Endothelial cell of umbilical vein (primary cell): ENCODE measurements around the gene CENPS. TPM values are rescaled to one million over a fixed set of nuclear protein-coding genes. Genes with fewer than 3 reads are reported as not detected.
A peak's percentile ranks its signal among the peaks of the same experiment; 100 is the strongest.

Experiments
- BruUV-seq: library from RNA; stranded (reverse); fragments of 400-500 nt; replicated peaks from 2 replicates; lab custom pipeline; 2021; lab: Mats Ljungman, UMichigan
- CTCF ChIA-PET: fragments of 300-600, 350-600 bp; sonication (Branson Sonifier 250); formaldehyde crosslinking; loops from one replicate; lab custom pipeline; 2021; ENCODE audit warnings: antibody characterized with exemption, inconsistent platforms; lab: Charles Lee
- POLR2A ChIA-PET: fragments of 300-600, 350-600 bp; sonication (Branson Sonifier 250); formaldehyde crosslinking; loops from one replicate; lab custom pipeline; 2021; ENCODE audit warnings: antibody characterized with exemption, inconsistent platforms; lab: Charles Lee
- DNase-seq: peaks from one replicate; pipeline ENCODE4 v3.0.0-alpha.2; 2011; ENCODE audit warnings: low read depth, low spot score
- FAIRE-seq: peaks from 2 replicates; lab custom pipeline; 2011; peaks lifted over from hg19 to GRCh38; lab: Jason Lieb, UNC
- H2AFZ ChIP-seq: 2 replicates; pipeline ENCODE4 v1.6.0; 2012; ENCODE audit warnings: low read depth, low read length, control low read depth, inconsistent platforms
- H3K27ac ChIP-seq: 2 replicates; pipeline ENCODE4 v1.5.1; 2011; ENCODE audit warnings: low read depth, mild to moderate bottlenecking, control low read depth, low read length, moderate library complexity; ENCODE audit not compliant: insufficient read depth
- H3K27me3 ChIP-seq, 2 experiments: 2 replicates each; pipeline versions ENCODE4 v1.6.0 to v1.6.1; 2011; ENCODE audit warnings: low read length in 2 of 2, mixed read lengths in 1 of 2; ENCODE audit not compliant: control insufficient read depth in 2 of 2, insufficient read depth in 2 of 2
- H3K36me3 ChIP-seq, 2 experiments: 2 replicates in 1 of 2; 3 replicates in 1 of 2; pipeline ENCODE4 v1.5.1; 2011; ENCODE audit warnings: low read length in 2 of 2, mild to moderate bottlenecking in 1 of 2, moderate library complexity in 1 of 2; ENCODE audit not compliant: control insufficient read depth in 2 of 2, insufficient read depth in 2 of 2; ENCODE audit errors: extremely low read depth in 1 of 2
- H3K4me1 ChIP-seq: 3 replicates; pipeline ENCODE4 v1.5.1; 2011; ENCODE audit warnings: mild to moderate bottlenecking, low read length; ENCODE audit not compliant: control insufficient read depth, insufficient read depth; ENCODE audit errors: extremely low read depth
- H3K4me2 ChIP-seq: 2 replicates; pipeline ENCODE4 v1.6.1; 2011; ENCODE audit warnings: low read length, control low read depth, mixed read lengths; ENCODE audit not compliant: insufficient read depth
- H3K4me3 ChIP-seq, 3 experiments: fragments of 200-600 bp in 1 of 3; sonication (generic), shearing (Covaris generic) in 1 of 3; replicated peaks in 1 of 3; 2 replicates each; pipeline ENCODE4 v1.5.1; 2011 to 2016; ENCODE audit warnings: control low read depth in 3 of 3, low read length in 3 of 3, mild to moderate bottlenecking in 2 of 3, inconsistent platforms in 1 of 3, low read depth in 1 of 3, moderate library complexity in 1 of 3; ENCODE audit not compliant: insufficient read depth in 1 of 3
- H3K79me2 ChIP-seq: 2 replicates; pipeline ENCODE4 v1.6.0; 2012; ENCODE audit warnings: low read length, inconsistent platforms; ENCODE audit not compliant: control insufficient read depth, insufficient read depth
- H3K9ac ChIP-seq: replicated peaks from 2 replicates; pipeline ENCODE3; 2011; ENCODE audit warnings: low read length, control low read depth; ENCODE audit not compliant: insufficient read depth; ENCODE audit errors: extremely low read depth
- H3K9me1 ChIP-seq: replicated peaks from 3 replicates; pipeline ENCODE4 v1.6.0; 2011; ENCODE audit warnings: mild to moderate bottlenecking, low read length; ENCODE audit not compliant: control insufficient read depth, insufficient read depth; ENCODE audit errors: extremely low read depth
- H3K9me3 ChIP-seq: replicated peaks from 2 replicates; pipeline ENCODE4 v1.5.1; 2012; ENCODE audit warnings: low read length, inconsistent platforms; ENCODE audit not compliant: control insufficient read depth, insufficient read depth
- H4K20me1 ChIP-seq: replicated peaks from 2 replicates; pipeline ENCODE3; 2011; ENCODE audit warnings: mild to moderate bottlenecking, low read length; ENCODE audit not compliant: control insufficient read depth, insufficient read depth; ENCODE audit errors: extremely low read depth
- CTCF ChIP-seq, 2 donors: IDR thresholded peaks; 1 replicate in 1 of 2; 2 replicates in 1 of 2; pipeline ENCODE4 v1.5.1; 2011; ENCODE audit warnings: low read length in 2 of 2, mild to moderate bottlenecking in 2 of 2, moderate library complexity in 2 of 2, control low read depth in 1 of 2, inconsistent platforms in 1 of 2, low read depth in 1 of 2; ENCODE audit not compliant: insufficient read depth in 1 of 2; ENCODE audit errors: extremely low read depth in 1 of 2
- EZH2 ChIP-seq: IDR thresholded peaks from 2 replicates; pipeline ENCODE4 v1.6.1; 2012; ENCODE audit warnings: borderline replicate concordance, low read depth, mild to moderate bottlenecking, moderate library complexity, low read length, inconsistent platforms; ENCODE audit not compliant: severe bottlenecking
- FOS ChIP-seq: IDR thresholded peaks from 2 replicates; pipeline ENCODE4 v1.6.1; 2011; ENCODE audit warnings: mild to moderate bottlenecking, low read length, moderate library complexity, borderline replicate concordance; ENCODE audit not compliant: insufficient read depth
- GATA2 ChIP-seq: IDR thresholded peaks from 2 replicates; pipeline ENCODE4 v1.7.0; 2011; ENCODE audit warnings: low read depth, mild to moderate bottlenecking, moderate library complexity, mixed read lengths, low read length; ENCODE audit not compliant: insufficient read length, insufficient read depth
- JUN ChIP-seq: IDR thresholded peaks from 2 replicates; pipeline ENCODE4 v1.6.1; 2011; ENCODE audit warnings: borderline replicate concordance, low read depth; ENCODE audit not compliant: insufficient read length, insufficient read depth
- MAX ChIP-seq: IDR thresholded peaks from 2 replicates; pipeline ENCODE4 v1.6.1; 2011; ENCODE audit not compliant: insufficient read depth, insufficient read length
- MYC ChIP-seq: IDR thresholded peaks from one replicate; pipeline ENCODE4 v1.6.1; 2011; ENCODE audit warnings: mild to moderate bottlenecking, low read depth, low read length
- POLR2A ChIP-seq: IDR thresholded peaks from 2 replicates; pipeline ENCODE4 v1.6.1; 2012; ENCODE audit warnings: low read depth, mild to moderate bottlenecking, control low read depth, low read length
- POLR2AphosphoS5 ChIP-seq: IDR thresholded peaks from 2 replicates; pipeline ENCODE4 v1.6.1; 2012; ENCODE audit warnings: low read depth, mild to moderate bottlenecking, control low read depth, low read length, moderate library complexity; ENCODE audit not compliant: insufficient read depth
- dilution Hi-C: fragments of 300-500 bp; cut with MboI; formaldehyde crosslinking; loops from one replicate; pipeline ENCODE4 v1.15.0; 2019; ENCODE audit warnings: low sequenced_read_pairs; ENCODE audit not compliant: extremely low pct_ligation_motif_present
- intact Hi-C: fragments of 100-400 bp; cut with micrococcal nuclease; formaldehyde crosslinking; loops from one replicate; pipeline ENCODE4 v1.10.0; 2022
- polyA plus RNA-seq, 4 experiments: library from polyadenylated mRNA; depleted of rRNA in 3 of 4; stranded (reverse) in 3 of 4; unstranded in 1 of 4; fragments of >200 nt; gene quantifications; 2 replicates each; pipeline versions ENCODE4 v1.2.1 to v1.2.3, GENCODE V29; 2011 to 2012; ENCODE audit warnings: missing spikeins in 1 of 4
- total RNA-seq: library from RNA; stranded (reverse); gene quantifications from 2 replicates; pipeline ENCODE4 v1.2.3, GENCODE V29; 2021

Gene CENPS
- total and polyA plus RNA-seq, 2 donors (not counting 3 experiments of a cell fraction or from before 2014, with no cell fraction given) = 10.2 to 16.2 TPM

- Histone ChIP-seq H3K27me3 (no peaks in the 10 kb centered on the region), H3K9me3 (no peaks in the 10 kb centered on the region), H4K20me1 (no peaks in the 10 kb centered on the region), H3K27ac (peak overlapping the region; percentile 76), H3K9me1 (no peaks in the 10 kb centered on the region), H3K9ac (peak overlapping the region; percentile 94), H2AFZ (peak overlapping the region; percentile 64), H3K4me2 (peak overlapping the region; percentile 88), H3K36me3 (peaks cover 3 to 10% of the 10 kb centered on the region in 2 experiments), H3K4me1 (peaks cover 38% of the 10 kb centered on the region), H3K4me3 (peak overlapping the region; percentile 67 to 96 (median 95)), H3K79me2 (peaks cover 37% of the 10 kb centered on the region)
- TF ChIP-seq MAX (peak; percentile 2), FOS (no peak), MYC (no peak), POLR2A (no peak), GATA2 (no peak), EZH2 (no peak), POLR2AphosphoS5 (peak; percentile 7), JUN (no peak), CTCF (IDR thresholded peaks at IDR 0.05; ENCODE audit: extremely low read depth in 1 of 2, insufficient read depth in 1 of 2, low read depth in 1 of 2, low read length in 2 of 2) (no peak)
- ChIA-PET CTCF (interaction anchor here (0.9 to 3.3 kb wide), 5 partner anchors 12 to 31 kb away, joined by 4 to 32 read pairs (median 6); partner anchors contain the start of gene CENPS), POLR2A (interaction anchor here (1.5 to 2.4 kb wide), 3 partner anchors 12 to 22 kb away, joined by 6 to 32 read pairs (median 10); no protein-coding TSS in a partner anchor)
- intact Hi-C loops (loop anchor here (2.0 kb wide), 1 partner anchor 15 kb away; no protein-coding TSS in a partner anchor), dilution Hi-C loops (no loop called here)
- peak; percentile 62 for FAIRE-seq
- BruUV-seq = TSS peak; percentile 55
- DNase-seq = peak; percentile 65
These were observed 30.7 kb upstream of the CENPS start for GRCh38 chr1:10399444-10399941.
